ENCODE measurements around the gene CCDC192.

The CCDC192 gene

DNA sequence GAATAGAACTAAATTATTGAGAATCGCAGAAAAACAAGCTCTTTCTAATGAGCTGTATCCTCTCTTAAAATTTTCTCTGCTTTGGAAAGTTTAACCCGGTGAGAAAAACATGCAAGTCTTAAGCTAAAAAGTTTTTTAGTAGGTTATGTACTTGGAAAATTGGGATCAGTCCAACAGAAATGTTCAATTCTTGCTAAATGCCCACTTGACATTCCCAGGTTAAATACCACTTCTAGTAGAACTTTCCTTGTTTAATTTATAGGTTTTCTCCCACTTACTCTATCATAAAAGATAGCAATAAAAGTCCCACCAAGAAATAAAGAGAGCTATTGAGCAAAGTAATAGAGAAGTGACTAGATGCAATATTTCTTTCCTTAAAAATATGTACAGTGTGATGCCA, 157.1 kb downstream of the CCDC192 start:
- CTCF ChIA-PET, result interaction anchor here (1.1 kb wide), 1 partner anchor 39 kb away, joined by 4 read pairs; no protein-coding TSS in a partner anchor

DNA sequence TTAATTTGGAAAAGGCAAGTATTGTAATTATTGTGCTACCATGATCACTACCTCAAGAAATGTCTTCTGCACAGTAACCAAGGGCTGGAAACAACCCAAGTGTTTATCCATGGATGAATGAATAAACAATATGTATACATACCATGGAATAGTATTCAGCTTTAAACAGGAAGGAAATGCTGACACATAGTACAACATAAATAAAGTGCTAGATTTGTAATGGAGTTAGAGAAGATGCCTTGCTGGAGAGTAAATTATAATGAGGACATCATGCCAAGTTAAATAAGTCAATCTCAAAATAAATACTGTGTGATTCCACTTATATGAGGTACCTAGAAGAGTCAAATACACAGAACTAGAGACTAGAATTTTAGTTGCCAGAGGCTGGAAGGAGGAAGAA, 160.0 kb downstream of the CCDC192 start:
- no peak for DNase-seq (ENCODE audit: low read depth, low spot score)
- H3K4me3 ChIP-seq (ENCODE audit: low read depth, low read length), result no peak overlapping the region
- ChIA-PET POLR2A (no interaction called here), CTCF (no interaction called here)
- TF ChIP-seq CTCF (IDR thresholded peaks at IDR 0.05; ENCODE audit: insufficient read depth, low read length, missing control alignments), result no peak

More for the DNA sequence above, 157.1 kb downstream of the CCDC192 start:
- no peak for DNase-seq (ENCODE audit: low read depth, low spot score)
- TF ChIP-seq CTCF (IDR thresholded peaks at IDR 0.05; ENCODE audit: insufficient read depth, low read length, missing control alignments), result no peak
- POLR2A ChIA-PET, result no interaction called here
- H3K4me3 ChIP-seq (ENCODE audit: low read depth, low read length), result no peak overlapping the region

- CTCF ChIA-PET, result no interaction called here
- no peak overlapping the region for H3K4me3 ChIP-seq (ENCODE audit: low read depth, low read length)
- no peak for DNase-seq (ENCODE audit: low read depth, low spot score)
- TF ChIP-seq CTCF (IDR thresholded peaks at IDR 0.05; ENCODE audit: insufficient read depth, low read length, missing control alignments), result no peak
- POLR2A ChIA-PET, result no interaction called here
Observed at GRCh38 chr5:127863610-127864395, 160.6 kb downstream of the CCDC192 start.

DNA sequence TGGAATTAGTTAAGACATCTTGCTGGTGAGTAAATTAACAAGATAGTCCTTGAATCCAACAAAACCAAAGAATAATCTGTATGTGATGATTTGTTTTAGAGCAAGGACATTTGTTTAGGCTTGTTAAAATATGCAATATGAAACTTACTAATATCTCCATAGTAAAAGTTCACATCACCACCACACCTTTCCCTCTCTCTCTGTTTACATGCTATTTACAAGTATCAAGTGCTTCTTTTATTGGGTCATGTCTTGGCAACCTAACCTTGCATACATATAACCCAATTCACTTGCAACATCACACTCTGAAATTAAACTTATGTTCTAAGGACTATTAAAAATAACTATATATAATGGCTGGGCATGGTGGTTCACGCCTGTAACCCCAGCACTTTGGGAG, 161.3 kb downstream of the CCDC192 start:
- TF ChIP-seq CTCF (IDR thresholded peaks at IDR 0.05; ENCODE audit: insufficient read depth, low read length, missing control alignments), result no peak
- POLR2A ChIA-PET, result no interaction called here
- CTCF ChIA-PET, result interaction anchor here (2.2 kb wide), 1 partner anchor 13 kb away, joined by 16 read pairs; no protein-coding TSS in a partner anchor

DNA sequence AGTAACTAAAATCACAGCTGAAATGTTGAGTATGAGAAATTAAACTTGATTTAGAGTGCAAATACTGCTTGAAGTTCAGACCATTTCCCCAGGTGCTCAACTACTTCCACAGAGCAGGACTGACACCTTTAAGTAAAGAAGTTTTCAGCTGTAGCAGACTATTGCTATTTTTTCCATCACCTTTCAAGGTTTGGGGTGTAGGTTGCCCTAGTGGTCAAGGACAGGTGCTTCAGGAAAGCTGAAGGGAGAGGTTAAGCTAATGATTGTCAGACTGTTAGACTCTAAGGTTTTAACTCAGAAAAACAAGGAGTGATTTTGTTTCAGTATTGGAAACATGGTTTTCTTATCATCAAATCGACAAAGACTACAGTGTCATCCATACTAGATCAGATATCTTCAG, 162.1 kb downstream of the CCDC192 start:
- no peak overlapping the region for H3K4me3 ChIP-seq (ENCODE audit: low read depth, low read length)
- ChIA-PET POLR2A (no interaction called here), CTCF (interaction anchor here (0.7 to 2.2 kb wide), 3 partner anchors 12 to 311 kb away, joined by 3 to 16 read pairs (median 3); no protein-coding TSS in a partner anchor)
- TF ChIP-seq CTCF (IDR thresholded peaks at IDR 0.05; ENCODE audit: insufficient read depth, low read length, missing control alignments), result no peak
- DNase-seq (ENCODE audit: low read depth, low spot score), result no peak

More for the DNA sequence above, 161.3 kb downstream of the CCDC192 start:
- H3K4me3 ChIP-seq (ENCODE audit: low read depth, low read length), result no peak overlapping the region
- DNase-seq (ENCODE audit: low read depth, low spot score), result no peak

GRCh38 chr5:127867022-127867783, 164.0 kb downstream of the CCDC192 start:
- ChIA-PET CTCF (interaction anchor here (0.8 to 1.5 kb wide), 5 partner anchors 9 to 334 kb away, joined by 3 to 10 read pairs (median 3); no protein-coding TSS in a partner anchor), POLR2A (no interaction called here)
- H3K4me3 ChIP-seq (ENCODE audit: low read depth, low read length), result no peak overlapping the region
- DNase-seq (ENCODE audit: low read depth, low spot score), result no peak
- TF ChIP-seq CTCF (IDR thresholded peaks at IDR 0.05; ENCODE audit: insufficient read depth, low read length, missing control alignments), result no peak

Data from AG04449 (cell line).